Ovary (tissue), 9 donors: ENCODE results near the gene FAM90A26. TPM values are rescaled to one million over a fixed set of nuclear protein-coding genes. Genes with fewer than 3 reads are reported as not detected.
A peak's percentile ranks its signal among the peaks of the same experiment; 100 is the strongest.
"Not testable (repeated sequence)": the region's sequence is repeated elsewhere in the genome, so short reads cannot be mapped to it uniquely, and the experiment has no call there.

ENCODE experiments used
- DNase-seq, 5 donors: peaks; one replicate each; pipeline ENCODE4 v3.0.0-alpha.2; 2019 to 2020
- H3K27ac ChIP-seq, 2 donors: fragments of 200-600 bp; one replicate each; pipeline versions ENCODE4 v1.5.1 to v1.8.0; 2019 to 2022
- H3K27me3 ChIP-seq: fragments of 200-600 bp; one replicate; pipeline ENCODE4 v1.8.0; 2022
- H3K36me3 ChIP-seq: fragments of 200-600 bp; sonication (generic); one replicate; pipeline ENCODE4 v1.5.1; 2019
- H3K4me1 ChIP-seq: one replicate; pipeline ENCODE4 v1.8.1; 2013; ENCODE audit warnings: mild to moderate bottlenecking, moderate library complexity; ENCODE audit not compliant: insufficient read depth
- H3K4me3 ChIP-seq: fragments of 200-600 bp; sonication (generic); one replicate; pipeline ENCODE4 v1.5.1; 2017
- H3K9me3 ChIP-seq, 2 donors: fragments of 200-600 bp in 1 of 2; sonication (generic) in 1 of 2; one replicate each; pipeline versions ENCODE4 v1.5.1 to v1.8.1; 2013 to 2019; ENCODE audit warnings: mild to moderate bottlenecking in 1 of 2, moderate library complexity in 1 of 2
- CTCF ChIP-seq, 3 donors: fragments of 450-650 bp in 2 of 3; fragments of 200-600 bp in 1 of 3; IDR thresholded peaks; one replicate each; pipeline versions ENCODE4 v1.5.1 to v1.8.0; 2016 to 2022; ENCODE audit warnings: antibody characterized with exemption in 3 of 3, mild to moderate bottlenecking in 1 of 3
- EP300 ChIP-seq: sonication (generic); formaldehyde crosslinking; IDR thresholded peaks from one replicate; pipeline ENCODE4 v1.6.1; 2017; ENCODE audit warnings: antibody characterized with exemption
- POLR2A ChIP-seq: fragments of 450-650 bp; IDR thresholded peaks from one replicate; pipeline ENCODE4 v1.6.1; 2017; ENCODE audit warnings: antibody characterized with exemption, mild to moderate bottlenecking, moderate library complexity
- WGBS, 3 donors: extraction: QIAGEN DNeasy Blood & Tissue Kit in 1 of 3; methylation state at CpG; one replicate each; pipeline versions ENCODE4 v1.1.5 to v1.1.7; 2013 to 2017; 5-methylcytosine and 5-hydroxymethylcytosine counted together
- intact Hi-C, 4 donors: fragments of 100-400 bp; cut with DNase I; formaldehyde crosslinking; loops; one replicate each; pipeline versions ENCODE4 v1.11.0 to v1.15.1; 2022 to 2023
- polyA plus RNA-seq, 2 donors: library from polyadenylated mRNA; stranded (reverse); fragments of 200-250 nt in 1 of 2; fragments of 350-450 nt in 1 of 2; fragmentation: Illumina TruSeq in 1 of 2; extraction: RNeasy Lipid Tissue Mini Kit (QIAGEN cat#74804) in 1 of 2; gene quantifications; one replicate each; pipeline ENCODE4 v1.2.3, GENCODE V29; 2013 to 2014
- total RNA-seq, 7 donors: library from RNA; depleted of rRNA in 2 of 7; stranded (reverse); fragments of >200 nt in 2 of 7; fragmentation: NEBNext Ultra II Directional in 3 of 7; extraction: Animal tissue kit (Norgen Biotek cat#: 25700) in 3 of 7; gene quantifications; one replicate each; pipeline versions ENCODE4 v1.1.0 to v1.2.4, GENCODE V29; 2016 to 2023
- donor health status: DM: no; HTN: no; CAD: no; lungs with moderate emphysema.
- donor health status: DM: no; HTN: no; CAD: no.
- donor health status: Bipolar disorder and iron deficiency.
- donor health status: DM: yes; HTN: yes; CAD: no.
- donor health status: DM: no; HTN: no; CAD: no.
- donor health status: DM: yes; HTN: yes; CAD: no.

The FAM90A26 gene
- total and polyA plus RNA-seq, 9 donors: not detected

GRCh38 chr4:9143421-9144080 lies 26.7 kb upstream of the FAM90A26 start:
- TF ChIP-seq POLR2A: no peak
- H3K27ac ChIP-seq: no peak overlapping the region
- WGBS, 3 donors: 96 to 98% (median 97%) methylated on average over 20 to 27 of the region's 27 CpGs
- no peaks in the 10 kb centered on the region for H3K27me3 ChIP-seq
- no peak overlapping the region for H3K4me3 ChIP-seq
- no peaks in the 10 kb centered on the region for H3K9me3 ChIP-seq
- no peaks in the 10 kb centered on the region for H3K4me1 ChIP-seq
- H3K36me3 ChIP-seq: no peaks in the 10 kb centered on the region
- DNase-seq: no peak
- intact Hi-C loops: no loop called here

GRCh38 chr4:9146967-9147366 lies 23.2 kb upstream of the FAM90A26 start:
- Histone ChIP-seq H3K36me3 (no peaks in the 10 kb centered on the region), H3K4me3 (no peak overlapping the region), H3K27me3 (no peaks in the 10 kb centered on the region), H3K27ac (no peak overlapping the region), H3K4me1 (no peaks in the 10 kb centered on the region), H3K9me3 (no peaks in the 10 kb centered on the region)
- intact Hi-C loops: no loop called here
- no peak for TF ChIP-seq EP300
- TF ChIP-seq POLR2A: no peak
- no peak for TF ChIP-seq CTCF (IDR thresholded peaks at IDR 0.05)
- no peak for DNase-seq
- 90 to 94% (median 91%) methylated on average over 9 of the region's 9 CpGs for WGBS, 3 donors

- H3K27ac ChIP-seq, H3K4me1 ChIP-seq, H3K36me3 ChIP-seq, H3K4me3 ChIP-seq, H3K27me3 ChIP-seq, H3K9me3 ChIP-seq, DNase-seq, intact Hi-C loops: not testable (repeated sequence)
- whole genome bisulfite sequencing, 3 donors: 93 to 95% (median 93%) methylated on average over 4 of the region's 4 CpGs
Observed at GRCh38 chr4:9147368-9147767, 22.8 kb upstream of the FAM90A26 start.

- H3K9me3 ChIP-seq, H3K4me1 ChIP-seq, H3K27me3 ChIP-seq, intact Hi-C loops, H3K36me3 ChIP-seq, DNase-seq, H3K27ac ChIP-seq, H3K4me3 ChIP-seq: not testable (repeated sequence)
- WGBS, 3 donors: 76 to 85% (median 84%) methylated on average over 7 of the region's 7 CpGs
Observed at GRCh38 chr4:9148611-9149409, 21.4 kb upstream of the FAM90A26 start.

GRCh38 chr4:9151809-9152179 lies 18.4 kb upstream of the FAM90A26 start:
- intact Hi-C loops, H3K9me3 ChIP-seq: not testable (repeated sequence)
- peak overlapping the region; percentile 85 to 89 for H3K27ac ChIP-seq

GRCh38 chr4:9152180-9153007 lies 17.8 kb upstream of the FAM90A26 start:
- H3K36me3 ChIP-seq, H3K9me3 ChIP-seq, H3K27me3 ChIP-seq, H3K4me1 ChIP-seq, intact Hi-C loops: not testable (repeated sequence)
- peak; percentile 76 for TF ChIP-seq POLR2A
- H3K27ac ChIP-seq: peak overlapping the region; percentile 85 to 89
- WGBS, 3 donors: 0 to 1% (median 1%) methylated on average over 43 to 57 of the region's 63 CpGs
- peak overlapping the region; percentile 65 for H3K4me3 ChIP-seq
- peak; percentile 99 for DNase-seq

More at GRCh38 chr4:9151809-9152179, 18.4 kb upstream of the FAM90A26 start:
- not testable (repeated sequence) for DNase-seq, H3K27me3 ChIP-seq, H3K4me1 ChIP-seq, H3K36me3 ChIP-seq
- WGBS, 3 donors: 1 to 6% (median 2%) methylated on average over 10 to 12 of the region's 12 CpGs
- peak overlapping the region; percentile 65 for H3K4me3 ChIP-seq
